ENCODE results near the gene ZNF385A.
A peak's percentile ranks its signal among the peaks of the same experiment; 100 is the strongest.

Gene ZNF385A

DNA sequence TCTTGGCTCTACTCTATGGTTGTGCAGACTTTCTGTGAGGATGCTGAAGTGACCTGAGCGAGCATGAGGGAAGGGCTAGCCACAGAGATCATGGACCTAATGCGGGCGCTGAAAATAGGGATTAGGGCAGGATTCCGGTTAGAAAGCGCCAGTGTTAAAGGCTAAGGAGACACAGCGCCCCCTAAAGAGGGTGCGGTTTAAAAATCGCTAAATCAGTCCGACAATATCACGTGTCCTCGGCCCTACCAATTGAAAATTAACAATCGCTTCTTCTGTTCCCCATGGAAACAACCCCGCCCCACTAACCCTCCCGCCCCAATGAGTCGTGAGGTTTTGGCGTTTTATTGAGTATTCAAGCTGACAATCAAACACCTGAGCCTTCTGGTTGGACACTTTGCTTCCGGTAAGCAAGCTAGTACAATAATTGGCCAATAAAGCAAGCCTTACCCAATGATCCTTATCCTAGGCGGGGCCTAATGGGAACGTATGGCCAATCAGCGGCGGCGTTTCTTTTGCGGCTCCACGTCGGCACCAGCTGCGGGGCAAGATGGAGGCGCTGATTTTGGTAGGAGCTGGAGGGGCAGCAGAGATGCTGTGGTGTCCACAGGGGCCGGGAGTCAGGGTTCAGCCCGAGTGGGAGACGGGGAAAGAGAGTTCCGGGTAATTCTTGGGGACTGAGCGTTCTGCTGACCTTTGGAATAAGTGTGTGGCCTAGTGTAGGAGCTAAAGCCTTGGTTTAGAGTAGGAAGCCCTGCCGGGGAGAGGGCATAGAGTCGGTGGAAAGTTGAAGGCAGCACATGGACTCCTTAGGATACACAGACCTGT, 59.7 kb downstream of the ZNF385A start, which contains the start of gene COPZ1:
TSS of gene COPZ1 (plus strand) at position 515 of the 825 bp plus-strand sequence. CDS start at position 548, 33 bp downstream.
- peak; percentile 91 for DNase-seq

DNA sequence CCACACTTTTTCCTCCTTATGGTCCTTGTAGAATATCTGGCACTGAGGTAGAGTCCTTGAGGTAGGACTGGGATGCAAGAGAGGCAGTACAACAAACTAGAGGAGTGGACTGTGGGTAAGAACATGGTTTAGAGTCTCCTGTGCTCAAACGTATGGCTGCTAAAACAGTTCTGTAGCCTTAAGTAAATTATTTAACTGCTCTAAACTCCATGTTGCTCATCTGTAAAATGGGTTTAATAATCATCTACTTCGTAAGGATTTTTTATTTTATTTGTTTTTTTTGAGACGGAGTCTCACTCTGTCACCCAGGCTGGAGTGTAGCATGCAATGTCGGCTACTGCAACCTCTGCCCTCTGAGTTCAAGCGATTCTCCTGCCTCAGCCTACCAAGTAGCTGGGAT, 63.2 kb downstream of the ZNF385A start:
- no peak for DNase-seq

Measured in effector CD8-positive, alpha-beta T cell (primary cell).